ENCODE results near the gene MAST4.

MAST4 gene

DNA sequence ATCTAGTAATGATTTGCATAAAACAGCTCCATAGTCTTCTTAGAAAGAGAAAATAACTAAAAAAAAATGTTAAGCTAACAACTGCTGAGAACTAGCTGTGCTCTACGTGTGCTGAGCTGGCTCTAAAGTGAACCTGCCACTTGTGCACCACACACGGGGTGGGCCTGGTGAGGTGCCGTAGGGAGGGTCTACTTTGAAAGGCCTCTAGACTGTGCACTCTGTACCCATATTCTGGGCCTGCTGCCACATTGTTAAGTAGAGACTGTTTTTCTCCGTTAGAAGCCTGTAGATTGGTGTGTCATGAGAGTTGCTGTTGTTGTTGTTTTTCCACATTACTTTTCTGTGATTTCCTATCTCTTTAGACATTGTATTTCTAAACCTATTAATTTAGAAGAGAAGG is 506.5 kb downstream of the MAST4 start:
- Histone ChIP-seq H3K27me3 (ENCODE audit: insufficient read depth, poor library complexity, severe bottlenecking) (no peaks in the 10 kb centered on the region), H3K4me3 (replicated peaks; ENCODE audit: insufficient read depth, low read length) (no peak overlapping the region), H3K27ac (replicated peaks) (no peak overlapping the region)
- TF ChIP-seq, protein P1, sequence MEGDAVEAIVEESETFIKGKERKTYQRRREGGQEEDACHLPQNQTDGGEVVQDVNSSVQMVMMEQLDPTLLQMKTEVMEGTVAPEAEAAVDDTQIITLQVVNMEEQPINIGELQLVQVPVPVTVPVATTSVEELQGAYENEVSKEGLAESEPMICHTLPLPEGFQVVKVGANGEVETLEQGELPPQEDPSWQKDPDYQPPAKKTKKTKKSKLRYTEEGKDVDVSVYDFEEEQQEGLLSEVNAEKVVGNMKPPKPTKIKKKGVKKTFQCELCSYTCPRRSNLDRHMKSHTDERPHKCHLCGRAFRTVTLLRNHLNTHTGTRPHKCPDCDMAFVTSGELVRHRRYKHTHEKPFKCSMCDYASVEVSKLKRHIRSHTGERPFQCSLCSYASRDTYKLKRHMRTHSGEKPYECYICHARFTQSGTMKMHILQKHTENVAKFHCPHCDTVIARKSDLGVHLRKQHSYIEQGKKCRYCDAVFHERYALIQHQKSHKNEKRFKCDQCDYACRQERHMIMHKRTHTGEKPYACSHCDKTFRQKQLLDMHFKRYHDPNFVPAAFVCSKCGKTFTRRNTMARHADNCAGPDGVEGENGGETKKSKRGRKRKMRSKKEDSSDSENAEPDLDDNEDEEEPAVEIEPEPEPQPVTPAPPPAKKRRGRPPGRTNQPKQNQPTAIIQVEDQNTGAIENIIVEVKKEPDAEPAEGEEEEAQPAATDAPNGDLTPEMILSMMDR (IDR thresholded peaks at IDR 0.05; ENCODE audit: insufficient read depth, low read length): no peak
- no peak for TF ChIP-seq POLR2AphosphoS5 (IDR thresholded peaks at IDR 0.05; ENCODE audit: low read depth)
- TF ChIP-seq, protein P2, sequence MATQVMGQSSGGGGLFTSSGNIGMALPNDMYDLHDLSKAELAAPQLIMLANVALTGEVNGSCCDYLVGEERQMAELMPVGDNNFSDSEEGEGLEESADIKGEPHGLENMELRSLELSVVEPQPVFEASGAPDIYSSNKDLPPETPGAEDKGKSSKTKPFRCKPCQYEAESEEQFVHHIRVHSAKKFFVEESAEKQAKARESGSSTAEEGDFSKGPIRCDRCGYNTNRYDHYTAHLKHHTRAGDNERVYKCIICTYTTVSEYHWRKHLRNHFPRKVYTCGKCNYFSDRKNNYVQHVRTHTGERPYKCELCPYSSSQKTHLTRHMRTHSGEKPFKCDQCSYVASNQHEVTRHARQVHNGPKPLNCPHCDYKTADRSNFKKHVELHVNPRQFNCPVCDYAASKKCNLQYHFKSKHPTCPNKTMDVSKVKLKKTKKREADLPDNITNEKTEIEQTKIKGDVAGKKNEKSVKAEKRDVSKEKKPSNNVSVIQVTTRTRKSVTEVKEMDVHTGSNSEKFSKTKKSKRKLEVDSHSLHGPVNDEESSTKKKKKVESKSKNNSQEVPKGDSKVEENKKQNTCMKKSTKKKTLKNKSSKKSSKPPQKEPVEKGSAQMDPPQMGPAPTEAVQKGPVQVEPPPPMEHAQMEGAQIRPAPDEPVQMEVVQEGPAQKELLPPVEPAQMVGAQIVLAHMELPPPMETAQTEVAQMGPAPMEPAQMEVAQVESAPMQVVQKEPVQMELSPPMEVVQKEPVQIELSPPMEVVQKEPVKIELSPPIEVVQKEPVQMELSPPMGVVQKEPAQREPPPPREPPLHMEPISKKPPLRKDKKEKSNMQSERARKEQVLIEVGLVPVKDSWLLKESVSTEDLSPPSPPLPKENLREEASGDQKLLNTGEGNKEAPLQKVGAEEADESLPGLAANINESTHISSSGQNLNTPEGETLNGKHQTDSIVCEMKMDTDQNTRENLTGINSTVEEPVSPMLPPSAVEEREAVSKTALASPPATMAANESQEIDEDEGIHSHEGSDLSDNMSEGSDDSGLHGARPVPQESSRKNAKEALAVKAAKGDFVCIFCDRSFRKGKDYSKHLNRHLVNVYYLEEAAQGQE (IDR thresholded peaks at IDR 0.05; ENCODE audit: insufficient replicate concordance, low read depth): no peak
- TF ChIP-seq SPI1 (IDR thresholded peaks at IDR 0.05; ENCODE audit: borderline replicate concordance, low read depth): no peak
- no peak for TF ChIP-seq GABPA (IDR thresholded peaks at IDR 0.05; ENCODE audit: low read depth)
- no peak for DNase-seq (ENCODE audit: low read depth in 1 of 2, low spot score in 1 of 2)

DNA sequence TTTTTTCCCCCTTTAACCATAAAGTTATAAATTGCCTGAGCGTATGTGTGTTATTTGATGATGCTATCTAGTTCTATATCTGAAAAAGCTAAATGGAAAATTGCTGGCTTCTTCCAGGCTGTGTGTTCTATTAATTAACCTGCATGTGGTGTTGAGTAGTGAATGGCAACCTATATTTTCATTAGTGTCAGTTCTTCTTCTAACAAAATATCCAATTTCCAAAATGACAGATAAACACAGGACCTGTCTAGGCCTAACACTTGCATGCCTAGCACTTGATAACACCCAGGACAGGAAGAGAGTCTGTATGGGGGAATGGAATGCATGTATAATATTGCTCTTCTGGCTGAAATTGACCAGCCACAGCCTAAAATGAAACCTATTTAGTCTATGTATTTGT is 508.7 kb downstream of the MAST4 start:
- TF ChIP-seq GABPA (IDR thresholded peaks at IDR 0.05; ENCODE audit: low read depth): no peak
- no peak for TF ChIP-seq SPI1 (IDR thresholded peaks at IDR 0.05; ENCODE audit: borderline replicate concordance, low read depth)
- no peak for TF ChIP-seq POLR2AphosphoS5 (IDR thresholded peaks at IDR 0.05; ENCODE audit: low read depth)
- TF ChIP-seq, protein P1 (IDR thresholded peaks at IDR 0.05; ENCODE audit: insufficient read depth, low read length): no peak
- TF ChIP-seq, protein P2 (IDR thresholded peaks at IDR 0.05; ENCODE audit: insufficient replicate concordance, low read depth): no peak
- no peaks in the 10 kb centered on the region for H3K27me3 ChIP-seq (ENCODE audit: insufficient read depth, poor library complexity, severe bottlenecking)
- H3K27ac ChIP-seq (replicated peaks): no peak overlapping the region
- no peak for DNase-seq (ENCODE audit: low read depth in 1 of 2, low spot score in 1 of 2)
- no peak overlapping the region for H3K4me3 ChIP-seq (replicated peaks; ENCODE audit: insufficient read depth, low read length)

DNA sequence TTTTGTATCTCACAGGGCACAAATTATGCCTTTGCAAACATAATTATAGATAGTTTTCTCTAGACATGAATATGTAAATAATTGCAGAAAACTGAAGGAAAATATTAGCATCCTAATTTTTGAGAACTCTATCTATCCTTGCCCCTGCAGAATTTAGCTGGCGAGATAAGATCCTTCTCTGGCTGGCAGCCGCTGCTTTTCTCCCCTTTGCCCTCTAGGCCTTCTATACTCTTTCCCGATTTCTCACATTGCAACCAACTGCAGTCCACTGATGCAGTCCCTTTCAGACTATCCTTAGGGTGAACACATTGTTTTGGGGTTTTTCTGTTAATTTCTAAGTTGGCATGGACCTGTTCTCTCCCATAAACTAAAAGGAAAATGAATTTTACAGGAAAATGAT is 509.1 kb downstream of the MAST4 start:
- DNase-seq (ENCODE audit: low read depth in 1 of 2, low spot score in 1 of 2): no peak
- TF ChIP-seq SPI1 (IDR thresholded peaks at IDR 0.05; ENCODE audit: borderline replicate concordance, low read depth) (no peak), GABPA (IDR thresholded peaks at IDR 0.05; ENCODE audit: low read depth) (no peak)
- Histone ChIP-seq H3K4me3 (replicated peaks; ENCODE audit: insufficient read depth, low read length) (no peak overlapping the region), H3K27ac (replicated peaks) (no peak overlapping the region), H3K27me3 (ENCODE audit: insufficient read depth, poor library complexity, severe bottlenecking) (no peaks in the 10 kb centered on the region)

DNA sequence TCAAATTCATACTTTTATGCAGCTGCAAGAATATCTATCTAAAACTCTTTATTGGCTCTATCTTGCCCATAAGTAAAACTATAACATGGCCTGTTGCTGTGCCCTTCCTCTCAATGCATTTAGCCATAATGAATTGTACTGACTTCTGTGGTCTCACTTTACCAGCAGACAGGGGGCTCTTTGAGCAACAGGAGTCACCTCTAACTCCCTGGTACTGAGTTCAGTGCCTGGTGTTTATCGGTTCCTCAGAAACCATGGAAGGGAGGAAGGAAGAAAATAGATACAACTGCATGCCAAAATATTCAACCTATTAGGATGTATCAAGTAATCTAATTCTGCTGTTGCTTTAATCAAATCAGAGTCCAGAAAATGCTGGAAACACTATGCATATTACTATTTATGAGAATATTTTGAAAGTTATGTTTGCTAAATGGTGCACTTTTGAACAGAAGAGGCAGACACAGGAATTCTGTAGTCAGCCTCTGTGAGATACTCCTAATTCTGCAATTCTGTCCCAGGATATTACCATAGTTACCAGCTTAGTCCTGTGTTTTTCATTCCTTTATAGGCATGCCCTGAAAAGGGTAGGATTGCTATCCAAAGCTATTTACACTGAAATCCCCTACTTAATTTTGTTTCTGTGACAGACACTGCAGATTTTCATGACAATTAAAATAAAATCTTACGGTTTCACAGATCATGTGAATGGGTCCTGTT is 510.6 kb downstream of the MAST4 start:
- TF ChIP-seq, protein P1 (IDR thresholded peaks at IDR 0.05; ENCODE audit: insufficient read depth, low read length): no peak
- TF ChIP-seq POLR2AphosphoS5 (IDR thresholded peaks at IDR 0.05; ENCODE audit: low read depth): no peak
- no peak for TF ChIP-seq SPI1 (IDR thresholded peaks at IDR 0.05; ENCODE audit: borderline replicate concordance, low read depth)
- TF ChIP-seq GABPA (IDR thresholded peaks at IDR 0.05; ENCODE audit: low read depth): no peak
- TF ChIP-seq, protein P2 (IDR thresholded peaks at IDR 0.05; ENCODE audit: insufficient replicate concordance, low read depth): no peak
- Histone ChIP-seq H3K27me3 (ENCODE audit: insufficient read depth, poor library complexity, severe bottlenecking) (no peaks in the 10 kb centered on the region), H3K27ac (replicated peaks) (no peak overlapping the region), H3K4me3 (replicated peaks; ENCODE audit: insufficient read depth, low read length) (no peak overlapping the region)
- no peak for DNase-seq (ENCODE audit: low read depth in 1 of 2, low spot score in 1 of 2)
